22Rv1 (cell line): ENCODE measurements around the gene SSR4.

Experiments used
- CTCF ChIP-seq: fragments of 450-650 bp; IDR thresholded peaks from 2 replicates; pipeline ENCODE4 v1.5.1; 2017; ENCODE audit warnings: mild to moderate bottlenecking
- ZFX ChIP-seq: fragments of 450-650 bp; IDR thresholded peaks from 2 replicates; pipeline ENCODE4 v1.6.1; 2017; ENCODE audit warnings: antibody characterized with exemption, borderline replicate concordance

GRCh38 chrX:153845195-153845594 is 50.7 kb downstream of the SSR4 start:
- TF ChIP-seq CTCF, result no peak
- TF ChIP-seq ZFX, result no peak
